ENCODE results near the gene ANKUB1. TPM values are rescaled to one million over a fixed set of nuclear protein-coding genes. Genes with fewer than 3 reads are reported as not detected.

Gene ANKUB1
- total and polyA plus RNA-seq, 10 donors: 0.03 to 0.10 TPM; not detected in 8

- H3K27ac ChIP-seq: no peak overlapping the region
- H3K9me3 ChIP-seq: no peaks in the 10 kb centered on the region
- no peaks in the 10 kb centered on the region for H3K4me1 ChIP-seq
- H3K4me3 ChIP-seq: no peak overlapping the region
- no peak for DNase-seq
- peaks cover 0 to 12% (median 3%) of the 10 kb centered on the region in 7 donors for H3K27me3 ChIP-seq (replicated peaks in 1 of 7)
- 75 to 93% (median 87%) methylated on average over 3 of the region's 3 CpGs for WGBS, 5 donors
- TF ChIP-seq CTCF (IDR thresholded peaks at IDR 0.05 in 8 of 11, conservative IDR thresholded peaks at IDR 0.05 in 3 of 11) (no peak), POLR2AphosphoS5 (IDR thresholded peaks at IDR 0.05) (no peak), POLR2A (IDR thresholded peaks at IDR 0.05) (no peak)
- intact Hi-C loops (cut with DNase I; ENCODE audit: low total_unique reads): no loop called here
- H3K36me3 ChIP-seq: no peaks in the 10 kb centered on the region
Observed at GRCh38 chr3:149790698-149791097, 1.7 kb downstream of the ANKUB1 start.

GRCh38 chr3:149790268-149790667 lies 2.1 kb downstream of the ANKUB1 start:
- Histone ChIP-seq H3K27ac (no peak overlapping the region), H3K4me1 (no peaks in the 10 kb centered on the region), H3K9me3 (no peaks in the 10 kb centered on the region), H3K4me3 (no peak overlapping the region), H3K36me3 (no peaks in the 10 kb centered on the region), H3K27me3 (replicated peaks in 1 of 7) (peaks cover 0 to 12% (median 3%) of the 10 kb centered on the region in 7 donors)
- intact Hi-C loops (cut with DNase I; ENCODE audit: low total_unique reads): no loop called here
- DNase-seq: no peak
- no peak for TF ChIP-seq POLR2AphosphoS5 (IDR thresholded peaks at IDR 0.05)
- TF ChIP-seq POLR2A (IDR thresholded peaks at IDR 0.05): no peak
- no peak for TF ChIP-seq CTCF (IDR thresholded peaks at IDR 0.05 in 8 of 11, conservative IDR thresholded peaks at IDR 0.05 in 3 of 11)
- 73 to 80% (median 76%) methylated on average over 2 of the region's 2 CpGs for WGBS, 5 donors

GRCh38 chr3:149784064-149784704 lies 8.2 kb downstream of the ANKUB1 start:
- Histone ChIP-seq H3K4me3 (no peak overlapping the region), H3K27ac (peak overlapping the region in 4 of 8 donors; percentile 66 to 75 (median 68)), H3K4me1 (peaks cover 3 to 40% (median 16%) of the 10 kb centered on the region in 6 donors), H3K9me3 (no peaks in the 10 kb centered on the region), H3K27me3 (replicated peaks in 1 of 7) (peaks cover 0 to 3% (median 0%) of the 10 kb centered on the region in 7 donors), H3K36me3 (no peaks in the 10 kb centered on the region)
- DNase-seq: no peak
- 77 to 93% (median 89%) methylated on average over 5 of the region's 5 CpGs for WGBS, 5 donors
- intact Hi-C loops (cut with DNase I; ENCODE audit: low total_unique reads): no loop called here
- TF ChIP-seq POLR2AphosphoS5 (IDR thresholded peaks at IDR 0.05): no peak
- TF ChIP-seq POLR2A (IDR thresholded peaks at IDR 0.05): no peak

- intact Hi-C loops (cut with DNase I; ENCODE audit: low total_unique reads): no loop called here
- peak overlapping the region in 1 of 8 donors; percentile 24 for H3K4me3 ChIP-seq
Observed at GRCh38 chr3:149783576-149783975, 8.8 kb downstream of the ANKUB1 start.

More at GRCh38 chr3:149783576-149783975, 8.8 kb downstream of the ANKUB1 start:
- TF ChIP-seq POLR2AphosphoS5 (IDR thresholded peaks at IDR 0.05) (no peak), POLR2A (IDR thresholded peaks at IDR 0.05) (no peak), CTCF (IDR thresholded peaks at IDR 0.05 in 8 of 11, conservative IDR thresholded peaks at IDR 0.05 in 3 of 11) (no peak)
- Histone ChIP-seq H3K9me3 (no peaks in the 10 kb centered on the region), H3K4me1 (peaks cover 3 to 40% (median 16%) of the 10 kb centered on the region in 6 donors), H3K27me3 (replicated peaks in 1 of 7) (peaks cover 0 to 3% (median 0%) of the 10 kb centered on the region in 7 donors), H3K36me3 (no peaks in the 10 kb centered on the region), H3K27ac (peak overlapping the region in 5 of 8 donors; percentile 17 to 75 (median 67))
- DNase-seq: no peak

Measured in spleen (tissue), 11 donors.